NCI-H446 treated with DMSO at 0.1 percent for 48 hours (cell line): ENCODE measurements around the gene TERB1.
"Not testable (repeated sequence)": the region's sequence is repeated elsewhere in the genome, so short reads cannot be mapped to it uniquely, and the experiment has no call there.

Source experiments
- DNase-seq: peaks from one replicate; lab custom pipeline; 2025; lab: John Stamatoyannopoulos, UW

Gene TERB1

DNA sequence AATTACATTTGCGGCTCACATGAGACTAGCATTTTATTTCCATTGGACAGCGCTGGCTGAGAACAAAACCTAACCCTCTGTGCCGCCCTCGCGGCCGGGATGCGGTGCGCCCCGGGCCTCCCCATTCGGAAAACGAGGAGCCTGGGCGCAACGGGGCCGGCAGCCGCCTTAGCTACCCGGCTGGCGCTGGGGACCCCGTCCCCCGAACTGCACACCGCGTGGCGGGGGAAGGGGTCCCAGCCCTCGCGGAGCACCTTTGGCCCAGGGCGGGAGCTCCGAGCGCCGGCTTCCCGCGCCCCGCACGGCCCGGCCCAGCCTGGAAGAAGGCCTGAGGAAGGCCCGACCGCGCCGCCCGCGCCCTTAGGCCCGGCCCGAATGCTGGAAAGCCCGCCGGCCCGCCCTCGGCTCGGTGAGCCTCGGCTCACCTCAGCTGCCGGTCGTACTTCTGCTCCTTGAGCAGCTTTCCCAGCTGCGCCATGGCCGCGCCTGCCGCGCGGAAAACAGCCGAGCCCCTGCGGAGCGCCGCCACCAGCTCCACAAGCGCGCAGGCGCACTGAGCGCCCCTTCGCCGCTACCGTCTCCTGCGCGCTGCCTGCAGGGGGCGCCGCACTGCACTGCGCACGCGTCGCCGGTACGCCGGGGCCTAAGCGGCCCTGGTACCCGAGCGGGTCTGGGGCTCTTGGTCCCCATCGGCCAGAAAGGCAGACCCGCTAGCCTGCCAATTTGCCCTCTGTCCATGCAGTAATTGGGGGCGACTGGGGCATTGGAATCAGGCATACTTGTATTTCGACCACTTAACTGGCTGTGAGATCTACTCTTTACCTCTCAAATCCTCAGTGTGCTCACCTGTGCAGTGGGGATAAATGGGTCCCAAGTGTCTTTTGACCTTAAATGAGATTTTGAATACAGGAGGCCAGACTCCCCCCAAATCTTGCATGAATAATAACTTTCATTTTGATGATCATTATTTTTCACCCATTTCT is 29.3 kb upstream of the TERB1 start, which contains the start of gene NAE1:
NAE1 (minus strand) TSS at position 555 of the 983 bp plus-strand sequence; CDS start at position 478, 77 bp downstream.
- DNase-seq = peak; percentile 63

- DNase-seq = no peak
Observed at GRCh38 chr16:66824006-66824405, 22.6 kb upstream of the TERB1 start.

DNA sequence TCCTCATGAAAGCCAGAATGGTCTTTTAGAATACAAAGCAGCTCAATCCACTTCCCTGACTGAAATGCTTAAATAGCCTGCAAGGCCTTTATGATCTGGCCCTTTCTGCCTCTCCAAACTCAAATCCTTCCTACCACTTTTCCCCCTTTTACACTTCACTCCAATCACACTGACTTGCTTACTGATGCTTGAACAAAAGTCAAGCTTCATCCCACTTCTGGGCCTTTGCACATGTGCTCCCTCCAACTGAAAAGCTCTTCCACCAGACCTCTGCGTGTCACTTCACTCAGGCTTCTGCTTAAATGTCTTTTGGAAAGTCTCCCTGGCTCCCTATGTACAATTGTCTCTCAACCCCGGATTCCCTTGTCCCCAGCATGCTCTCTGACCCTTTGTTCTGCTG is 13.3 kb upstream of the TERB1 start:
- DNase-seq = no peak

DNA sequence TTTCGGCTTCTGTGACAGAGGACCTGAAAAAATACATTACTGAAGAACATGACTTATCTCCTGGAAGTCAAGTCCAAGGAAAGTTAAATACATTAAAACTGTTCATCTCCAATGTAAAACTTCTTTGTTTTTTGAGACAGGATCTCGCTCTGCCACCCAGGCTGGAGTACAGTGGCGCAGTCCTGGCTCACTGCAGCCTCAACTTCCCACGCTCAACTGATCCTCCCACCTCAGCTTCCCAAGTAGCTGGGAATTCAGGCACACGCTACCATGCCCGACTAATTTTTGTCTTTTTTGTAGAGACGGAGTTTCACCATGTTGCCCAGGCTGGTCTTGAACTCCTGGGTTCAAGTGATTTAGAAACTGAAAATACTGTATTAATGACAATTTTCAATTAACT is 9.7 kb upstream of the TERB1 start:
- DNase-seq = no peak

DNA sequence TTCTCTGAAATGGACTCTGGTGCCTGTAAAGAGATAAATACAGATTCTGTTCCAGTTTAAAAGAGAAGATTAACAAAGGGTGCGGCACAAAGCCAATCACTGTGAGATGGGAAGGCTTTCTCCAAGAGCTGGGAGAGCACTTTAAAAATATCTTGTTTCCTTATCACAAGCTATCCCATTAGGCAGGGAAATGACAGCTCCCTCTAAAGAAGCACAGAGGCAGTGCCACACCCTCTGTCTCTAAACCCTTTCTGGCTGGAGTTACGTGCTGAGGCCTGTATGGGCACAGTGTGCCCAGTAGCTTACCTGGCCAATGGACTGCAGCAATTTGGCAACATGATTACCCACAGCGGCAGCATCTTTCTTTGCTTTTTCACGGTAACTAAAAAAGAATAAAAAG is 9.0 kb upstream of the TERB1 start:
- DNase-seq = no peak

DNA sequence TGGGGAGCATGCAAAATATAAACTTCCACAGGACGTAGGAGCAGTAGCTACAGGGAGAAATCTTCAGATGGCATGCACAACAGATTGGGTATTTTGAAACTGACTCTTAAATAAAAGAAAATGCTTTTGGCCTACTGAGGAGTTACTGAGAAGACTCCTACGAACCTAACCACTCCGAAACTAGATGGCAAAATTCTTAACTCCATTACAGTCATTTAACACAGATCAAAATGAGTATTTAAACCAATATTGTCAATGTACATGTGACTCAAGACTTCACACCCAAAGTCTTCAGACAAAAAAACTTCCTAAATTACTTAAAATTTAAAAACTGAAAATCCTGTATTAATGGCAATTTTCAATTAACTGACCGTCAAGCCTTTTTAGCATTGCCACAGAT is 8.4 kb upstream of the TERB1 start:
- DNase-seq = no peak

- no peak for DNase-seq
Observed at GRCh38 chr16:66802159-66802558, 775 bp upstream of the TERB1 start.

- no peak for DNase-seq
Observed at GRCh38 chr16:66800856-66801255, 528 bp downstream of the TERB1 start.

DNA sequence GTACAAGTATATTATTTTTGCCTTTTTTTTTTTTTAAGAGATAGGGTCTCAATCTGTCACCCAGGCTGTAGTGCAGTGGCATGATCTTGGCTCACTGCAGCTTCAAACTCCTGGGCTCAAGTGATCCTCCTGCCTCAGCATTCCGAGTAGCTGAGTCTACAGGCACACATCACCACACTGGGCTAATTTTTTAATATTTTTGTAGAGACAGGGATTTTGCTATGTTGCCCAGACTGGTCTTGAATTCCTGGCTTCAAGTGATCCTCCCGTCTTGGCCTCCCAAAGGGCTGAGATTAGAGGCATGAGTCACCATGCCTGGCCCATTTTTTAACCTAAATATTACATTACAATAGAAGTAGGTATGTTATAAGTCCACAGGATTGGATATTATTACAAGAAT is 3.2 kb downstream of the TERB1 start:
- no peak for DNase-seq

- DNase-seq = not testable (repeated sequence)
Observed at GRCh38 chr16:66793984-66794383, 7.4 kb downstream of the TERB1 start.

DNA sequence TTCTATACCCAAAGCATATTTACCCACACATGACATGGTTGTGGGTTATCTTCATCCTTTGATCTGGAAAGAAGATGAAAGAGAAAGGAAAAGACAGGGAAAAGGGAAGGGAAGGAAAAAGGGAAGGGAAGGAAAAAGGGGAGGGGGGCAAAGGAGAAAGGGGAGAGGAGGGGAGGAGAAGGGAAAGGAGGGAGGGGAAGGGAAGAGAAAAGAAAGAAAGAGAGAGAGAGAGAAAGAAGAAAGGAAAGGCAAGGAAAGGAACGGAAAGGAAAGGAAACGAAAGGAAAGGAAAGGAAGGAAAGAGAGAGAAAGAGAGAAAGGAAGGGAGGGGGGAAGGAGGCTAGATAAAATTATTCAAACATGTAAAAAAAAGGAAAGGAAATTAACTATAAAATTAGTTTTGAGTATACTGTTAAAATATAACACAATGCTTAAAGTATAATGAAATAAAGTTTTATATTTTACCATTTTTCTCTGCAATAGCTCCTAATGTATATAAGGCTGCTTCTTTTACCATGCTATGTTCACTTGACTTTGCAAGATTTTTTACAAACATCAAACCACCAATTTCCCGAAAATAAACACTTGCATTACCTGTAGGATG is 11.2 kb downstream of the TERB1 start:
- no peak for DNase-seq

- no peak for DNase-seq
Observed at GRCh38 chr16:66787427-66787826, 14.0 kb downstream of the TERB1 start.

- DNase-seq = no peak
Observed at GRCh38 chr16:66786551-66786950, 14.8 kb downstream of the TERB1 start.

- DNase-seq = no peak
Observed at GRCh38 chr16:66776457-66776856, 24.9 kb downstream of the TERB1 start.

DNA sequence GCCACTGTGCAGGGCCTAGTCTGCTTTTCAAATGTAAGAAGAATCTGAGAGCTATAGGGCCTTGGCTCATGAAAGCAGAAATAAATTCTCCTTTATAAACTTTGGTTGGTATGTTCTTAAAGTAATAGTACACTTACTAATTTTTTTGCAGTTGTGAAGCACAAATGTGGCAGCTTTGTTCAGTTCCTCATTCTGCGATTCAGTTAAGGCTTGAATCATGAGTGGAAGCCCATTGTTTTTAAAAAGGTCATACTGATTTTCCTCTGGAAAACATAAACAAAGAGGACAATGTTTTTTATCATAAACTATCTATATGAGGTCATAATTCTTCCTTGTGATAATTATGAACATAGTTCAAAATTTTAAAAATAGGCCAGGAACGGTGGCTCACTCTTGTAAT is 26.4 kb downstream of the TERB1 start:
- no peak for DNase-seq

DNA sequence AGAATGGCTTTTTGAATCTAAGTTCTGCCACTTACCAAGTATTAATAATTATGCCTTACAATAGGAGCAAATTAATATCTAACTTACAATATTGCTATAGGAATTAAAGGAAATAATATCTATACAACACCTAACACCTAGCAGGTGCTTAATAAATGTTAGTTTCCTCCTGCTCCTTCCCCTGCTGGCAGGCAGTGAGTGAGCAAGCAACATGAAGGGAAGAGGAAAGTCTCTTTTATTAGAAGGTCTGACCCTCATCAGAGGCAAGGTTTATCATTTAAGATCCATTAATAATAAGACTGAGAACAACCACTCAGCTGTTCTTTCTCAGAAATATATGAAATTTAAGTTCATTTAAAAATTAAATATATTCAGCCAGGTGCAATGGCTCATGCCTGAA is 43.3 kb downstream of the TERB1 start:
- no peak for DNase-seq

- DNase-seq = no peak
Observed at GRCh38 chr16:66754819-66755218, 46.6 kb downstream of the TERB1 start.

DNA sequence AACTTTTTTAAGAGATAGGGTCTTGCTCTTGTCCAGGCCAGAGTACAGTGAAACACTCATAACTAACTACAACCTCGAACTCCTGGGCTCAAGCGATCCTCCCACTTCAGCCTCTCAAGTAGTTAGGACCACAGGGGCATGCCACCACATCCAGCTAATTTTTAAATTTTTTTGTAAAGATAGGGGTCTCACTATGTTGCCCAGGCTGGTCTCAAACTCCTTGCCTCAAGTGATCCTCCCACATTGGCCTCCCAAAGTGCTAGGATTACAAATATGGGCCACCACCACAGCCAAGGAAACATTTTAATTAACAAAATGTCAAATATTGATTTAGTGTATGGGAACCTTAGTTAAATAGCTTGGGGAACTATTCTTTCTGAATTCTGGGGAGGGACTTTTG is 47.2 kb downstream of the TERB1 start:
- no peak for DNase-seq

DNA sequence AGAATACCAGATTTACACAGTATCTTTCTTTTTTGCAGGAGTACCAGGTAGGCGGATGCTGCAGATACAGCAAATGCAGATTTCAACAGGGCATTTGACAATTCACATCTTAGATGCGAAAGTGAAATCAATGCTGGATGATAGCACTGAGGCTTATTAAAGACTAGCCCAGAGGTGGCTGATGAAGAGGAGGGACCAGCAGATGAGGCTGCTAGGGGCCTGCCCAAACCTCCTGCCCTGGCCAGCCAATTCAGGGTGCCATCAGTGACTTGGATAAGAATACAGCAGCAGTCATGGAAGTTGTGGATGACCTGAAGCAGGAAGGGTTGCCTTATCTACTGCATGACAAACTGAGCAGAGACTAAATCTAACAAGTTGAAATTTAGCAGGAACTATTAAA is 48.4 kb downstream of the TERB1 start:
- DNase-seq = no peak

GRCh38 chr16:66752379-66752778 is 49.0 kb downstream of the TERB1 start:
- no peak for DNase-seq

DNA sequence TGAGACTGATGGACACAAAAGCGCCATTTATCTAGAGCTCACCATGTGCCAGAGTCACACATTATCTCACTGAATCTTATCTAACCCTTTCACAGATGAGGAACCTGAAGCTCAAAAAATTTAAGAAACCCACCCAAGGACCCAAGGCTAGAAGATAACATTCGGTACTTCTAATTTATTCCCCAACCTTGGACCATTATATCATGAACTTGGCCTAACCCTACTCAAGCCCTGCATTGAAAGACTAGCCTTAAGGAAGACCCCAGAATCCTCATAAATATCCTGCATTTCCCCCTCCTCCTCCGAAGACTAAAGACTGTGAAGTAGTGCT is 49.4 kb downstream of the TERB1 start:
- DNase-seq = no peak

- DNase-seq = no peak
Observed at GRCh38 chr16:66751303-66751991, 49.9 kb downstream of the TERB1 start, which contains the start of gene DYNC1LI2. Gene DYNC1LI2, minus strand, starts transcription at chr16:66751609. Its CDS starts 18 bp downstream, at chr16:66751591.

GRCh38 chr16:66751053-66751302 is 50.4 kb downstream of the TERB1 start:
- no peak for DNase-seq
